GM23338 (cell line): ENCODE results near the gene XKRX. TPM values are rescaled to one million over a fixed set of nuclear protein-coding genes. Genes with fewer than 3 reads are reported as not detected.

ENCODE experiments used
- ATAC-seq: fragments of 200-7000 bp; cut with Tn5 transposase; 3 replicates; pipeline ENCODE4 v1.9.1; 2020
- DNase-seq: peaks from one replicate; pipeline ENCODE4 v3.0.0-alpha.2; 2015; ENCODE audit warnings: low spot score
- H2AFZ ChIP-seq: fragments of 200-600 bp; sonication (generic); 2 replicates; pipeline ENCODE4 v1.8.0; 2016; ENCODE audit warnings: antibody characterized with exemption, mild to moderate bottlenecking, moderate library complexity
- H3F3A ChIP-seq: fragments of 200-600 bp; sonication (generic); replicated peaks from 2 replicates; pipeline ENCODE4 v1.8.0; 2017; ENCODE audit warnings: antibody characterized with exemption, mixed run types, low read depth
- H3K27ac ChIP-seq: fragments of 200-600 bp; sonication (generic); 2 replicates; pipeline ENCODE4 v1.6.1; 2016; ENCODE audit warnings: low read depth
- H3K27me3 ChIP-seq: fragments of 200-600 bp; sonication (generic); 2 replicates; pipeline ENCODE4 v1.8.0; 2016; ENCODE audit warnings: mild to moderate bottlenecking, mixed run types, moderate library complexity; ENCODE audit not compliant: insufficient read depth
- H3K36me3 ChIP-seq: fragments of 200-600 bp; sonication (generic); 2 replicates; pipeline ENCODE4 v1.8.0; 2016; ENCODE audit warnings: mild to moderate bottlenecking; ENCODE audit not compliant: insufficient read depth
- H3K4me1 ChIP-seq: fragments of 200-600 bp; sonication (generic); 2 replicates; pipeline ENCODE4 v1.8.0; 2016; ENCODE audit warnings: mild to moderate bottlenecking, moderate library complexity; ENCODE audit not compliant: insufficient read depth
- H3K4me2 ChIP-seq: fragments of 200-600 bp; sonication (generic); 2 replicates; pipeline ENCODE4 v1.7.1; 2017; ENCODE audit warnings: mixed run types
- H3K4me3 ChIP-seq: fragments of 200-600 bp; sonication (generic); 2 replicates; pipeline ENCODE4 v1.6.1; 2016; ENCODE audit warnings: mixed run types
- H3K79me2 ChIP-seq: fragments of 200-600 bp; sonication (generic); replicated peaks from 2 replicates; pipeline ENCODE4 v1.8.0; 2017; ENCODE audit warnings: mild to moderate bottlenecking; ENCODE audit not compliant: insufficient read depth
- H3K9me2 ChIP-seq: fragments of 200-600 bp; sonication (generic); 2 replicates; pipeline ENCODE4 v1.8.0; 2017; ENCODE audit not compliant: insufficient read depth
- H4K20me1 ChIP-seq: fragments of 200-600 bp; sonication (generic); replicated peaks from 2 replicates; pipeline ENCODE4 v1.8.0; 2017; ENCODE audit warnings: mild to moderate bottlenecking; ENCODE audit not compliant: insufficient read depth
- H3K27ac Mint-ChIP-seq: 2 replicates; pipeline ENCODE4 v1.8.0; 2020; ENCODE audit warnings: inconsistent platforms, mild to moderate bottlenecking, moderate library complexity, mixed read lengths
- H3K27me3 Mint-ChIP-seq: 3 replicates; pipeline ENCODE4 v1.8.0; 2022; ENCODE audit warnings: low read depth, mild to moderate bottlenecking, moderate library complexity, mixed read lengths, inconsistent platforms; ENCODE audit not compliant: insufficient read depth, poor library complexity
- H3K36me3 Mint-ChIP-seq: 3 replicates; pipeline ENCODE4 v1.8.0; 2021; ENCODE audit warnings: low read depth, mild to moderate bottlenecking, inconsistent platforms, moderate library complexity, mixed read lengths
- H3K4me1 Mint-ChIP-seq: 3 replicates; pipeline ENCODE4 v1.8.0; 2020; ENCODE audit warnings: mild to moderate bottlenecking, inconsistent platforms, mixed read lengths
- H3K4me3 Mint-ChIP-seq: 3 replicates; pipeline ENCODE4 v1.8.0; 2021; ENCODE audit warnings: moderate library complexity, mild to moderate bottlenecking, inconsistent platforms, mixed read lengths
- H3K9me3 Mint-ChIP-seq: 3 replicates; pipeline ENCODE4 v1.8.0; 2020; ENCODE audit warnings: moderate library complexity, mild to moderate bottlenecking, inconsistent platforms, mixed read lengths
- CREB1 ChIP-seq: fragments of 250-450 bp; sonication (Bioruptor Pico); IDR thresholded peaks from 2 replicates; pipeline ENCODE4 v1.5.0; 2020; ENCODE audit warnings: low read depth, mild to moderate bottlenecking, moderate library complexity
- CTCF ChIP-seq, 2 experiments: fragments of 200-600 bp in 1 of 2; sonication (generic) in 1 of 2; conservative IDR thresholded peaks; 2 replicates each; pipeline versions ENCODE4 v1.5.1 to v1.6.1; 2016 to 2017; ENCODE audit warnings: antibody characterized with exemption in 2 of 2, low read depth in 2 of 2, mild to moderate bottlenecking in 2 of 2, moderate library complexity in 1 of 2
- ETS1 ChIP-seq: IDR thresholded peaks from 2 replicates; pipeline ENCODE4 v1.6.1; 2016; ENCODE audit warnings: antibody characterized with exemption
- EZH2 ChIP-seq: fragments of 200-600 bp; sonication (generic); IDR thresholded peaks from one replicate; pipeline ENCODE4 v1.8.0; 2017; ENCODE audit warnings: antibody characterized with exemption, mild to moderate bottlenecking, low read depth; ENCODE audit not compliant: unreplicated experiment
- EZH2phosphoT487 ChIP-seq: fragments of 200-600 bp; sonication (generic); IDR thresholded peaks from one replicate; pipeline ENCODE4 v1.8.1; 2018; ENCODE audit warnings: antibody characterized with exemption; ENCODE audit not compliant: unreplicated experiment
- JUNB ChIP-seq: IDR thresholded peaks from one replicate; pipeline ENCODE4 v1.6.1; 2016; ENCODE audit warnings: antibody characterized with exemption; ENCODE audit not compliant: unreplicated experiment
- NANOG ChIP-seq: IDR thresholded peaks from 2 replicates; pipeline ENCODE4 v1.6.1; 2016; ENCODE audit warnings: antibody characterized with exemption, borderline replicate concordance
- POLR2AphosphoS5 ChIP-seq: IDR thresholded peaks from 2 replicates; pipeline ENCODE4 v1.6.1; 2016; ENCODE audit warnings: antibody characterized with exemption, low read depth
- REST ChIP-seq: IDR thresholded peaks from one replicate; pipeline ENCODE4 v1.6.1; 2018; ENCODE audit warnings: antibody characterized with exemption; ENCODE audit not compliant: unreplicated experiment
- STAT1 ChIP-seq: IDR thresholded peaks from one replicate; pipeline ENCODE4 v1.6.1; 2016; ENCODE audit warnings: antibody characterized with exemption; ENCODE audit not compliant: unreplicated experiment
- ZNF114 ChIP-seq: fragments of 250-450 bp; sonication (Bioruptor Pico); IDR thresholded peaks from 2 replicates; pipeline ENCODE4 v1.5.0; 2020; ENCODE audit warnings: mild to moderate bottlenecking, moderate library complexity
- ZNF331 ChIP-seq: fragments of 250-450 bp; sonication (Bioruptor Pico); IDR thresholded peaks from 2 replicates; pipeline ENCODE4 v1.5.0; 2020; ENCODE audit warnings: low read depth, mild to moderate bottlenecking, moderate library complexity
- ZNF462 ChIP-seq: fragments of 250-450 bp; sonication (Bioruptor Pico); IDR thresholded peaks from 2 replicates; pipeline ENCODE4 v1.5.0; 2020; ENCODE audit warnings: mild to moderate bottlenecking, moderate library complexity
- polyA plus RNA-seq: library from polyadenylated mRNA; unstranded; fragments of >200 nt; fragmentation: Nextera tagmentation; extraction: Ambion mirVana; gene quantifications from 2 replicates; pipeline ENCODE4 v1.2.1, GENCODE V29; 2016
- total RNA-seq: library from RNA; depleted of rRNA; stranded (reverse); fragments of >200 nt; shearing (Covaris generic); gene quantifications from 2 replicates; pipeline ENCODE4 v1.2.3, GENCODE V29; 2014

XKRX gene
- total and polyA plus RNA-seq, 2 experiments from 2014 or later: 0.16 to 0.83 TPM

- Mint-ChIP-seq H3K27ac (no peak overlapping the region), H3K9me3 (no peaks in the 10 kb centered on the region), H3K4me1 (peaks cover 5% of the 10 kb centered on the region; the same call in 2 of the 3 replicates), H3K27me3 (no peaks in the 10 kb centered on the region), H3K4me3 (no peak overlapping the region), H3K36me3 (no peaks in the 10 kb centered on the region)
- Histone ChIP-seq H2AFZ (no peak overlapping the region), H3F3A (no peaks in the 10 kb centered on the region), H3K4me1 (no peaks in the 10 kb centered on the region), H3K36me3 (no peaks in the 10 kb centered on the region), H4K20me1 (no peaks in the 10 kb centered on the region), H3K4me3 (no peak overlapping the region), H3K27ac (no peak overlapping the region), H3K9me2 (no peaks in the 10 kb centered on the region), H3K4me2 (no peak overlapping the region), H3K27me3 (no peaks in the 10 kb centered on the region), H3K79me2 (no peaks in the 10 kb centered on the region)
- DNase-seq (no peak), ATAC-seq (no peak)
- TF ChIP-seq EZH2phosphoT487 (no peak), ZNF462 (CRISPR knock-in tag) (no peak), CTCF (conservative IDR thresholded peaks at IDR 0.05; ENCODE audit: low read depth in 2 of 2) (no peak), STAT1 (no peak), POLR2AphosphoS5 (no peak), ZNF331 (CRISPR knock-in tag) (no peak), CREB1 (no peak), ZNF114 (CRISPR knock-in tag) (no peak), ETS1 (no peak), NANOG (no peak), REST (no peak), EZH2 (no peak), JUNB (no peak)
Observed at GRCh38 chrX:100911731-100912130, 17.0 kb downstream of the XKRX start.
